DMS79 treated with DMSO at 0.1 percent for 48 hours (cell line): ENCODE results near the gene UBE2E3.
A peak's percentile ranks its signal among the peaks of the same experiment; 100 is the strongest.
"Not testable (repeated sequence)": the region's sequence is repeated elsewhere in the genome, so short reads cannot be mapped to it uniquely, and the experiment has no call there.

Experiments
- DNase-seq: peaks from one replicate; lab custom pipeline; 2025; lab: John Stamatoyannopoulos, UW

The UBE2E3 gene

DNA sequence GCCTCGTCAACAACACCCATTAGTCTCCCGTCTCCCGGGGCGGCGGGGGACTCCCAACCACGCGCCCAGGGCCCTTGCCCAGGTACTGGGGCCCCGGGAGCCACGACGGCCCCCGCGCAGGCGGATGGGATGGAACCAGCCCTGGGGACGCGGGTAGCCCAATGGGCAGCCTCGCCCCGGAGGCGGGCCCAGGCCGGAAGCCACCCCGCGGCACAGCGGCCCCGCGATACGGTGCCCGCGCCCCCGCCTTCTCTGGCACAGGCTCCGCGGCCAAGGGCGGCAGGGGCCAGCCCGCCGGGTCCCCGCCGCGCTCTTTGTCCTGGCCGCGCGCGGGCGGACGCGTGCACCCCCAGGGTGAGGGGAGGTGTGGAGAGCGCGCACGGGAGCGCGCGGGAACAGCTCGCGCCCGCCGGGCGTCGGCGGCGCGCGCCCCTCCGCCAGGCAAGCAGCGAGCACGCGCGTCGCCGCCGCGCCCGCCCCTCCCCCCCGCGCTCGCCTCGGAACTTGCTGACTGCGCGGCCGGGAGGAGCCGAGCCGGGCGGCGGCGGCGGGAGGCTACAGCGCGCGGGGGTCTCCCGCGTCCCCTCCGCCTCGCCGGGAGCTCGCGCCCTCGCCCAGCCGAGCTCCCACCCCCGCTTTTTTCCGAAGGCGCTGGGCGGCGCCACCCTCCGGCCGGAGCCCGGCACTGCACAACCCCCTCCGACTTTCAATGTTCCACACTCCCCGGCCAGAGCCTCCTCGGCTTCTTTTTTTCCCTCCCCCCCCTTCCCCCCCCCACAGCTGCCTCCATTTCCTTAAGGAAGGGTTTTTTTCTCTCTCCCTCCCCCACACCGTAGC is at the start of gene UBE2E3:
UBE2E3 (plus strand) TSS at position 500 of the 837 bp plus-strand sequence. CDS start 1,438 bp downstream, outside the sequence.
- DNase-seq: peak; percentile 51

DNA sequence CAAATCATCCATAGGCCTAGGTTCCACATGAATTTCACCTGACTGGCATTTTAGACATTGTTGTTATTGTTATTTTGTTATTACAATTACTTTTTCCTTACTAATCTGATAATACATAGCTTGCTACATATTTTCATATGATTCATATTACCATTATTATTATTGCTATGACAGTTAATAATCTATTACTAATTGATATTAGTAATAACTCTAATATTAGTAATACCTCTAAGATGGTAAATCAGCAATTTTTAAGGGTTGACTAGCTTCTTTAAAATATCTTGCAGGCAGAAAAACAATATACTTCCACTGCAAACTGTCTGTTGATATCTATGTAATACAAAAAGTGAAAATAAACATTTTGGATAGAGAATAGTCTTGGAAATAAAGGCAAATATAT is 48.6 kb upstream of the UBE2E3 start:
- DNase-seq: no peak

DNA sequence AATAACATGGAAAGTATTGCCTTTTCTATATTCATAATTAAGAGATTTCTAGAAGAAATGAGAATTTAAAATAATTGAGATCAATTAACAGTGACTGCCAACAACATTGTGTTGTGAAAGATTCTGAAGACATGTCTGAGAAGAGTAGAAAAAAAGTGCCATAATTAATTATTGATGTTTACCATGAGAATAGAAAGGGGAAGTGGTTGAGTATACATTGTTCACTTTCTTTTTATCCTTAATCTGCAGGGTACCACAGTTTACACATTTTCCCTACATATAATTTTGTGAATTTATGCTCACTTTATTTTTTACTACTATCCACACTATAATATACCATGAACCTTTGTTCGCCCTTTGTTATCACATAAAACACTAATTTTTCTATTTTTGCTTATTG is 47.1 kb upstream of the UBE2E3 start:
- DNase-seq: no peak

DNA sequence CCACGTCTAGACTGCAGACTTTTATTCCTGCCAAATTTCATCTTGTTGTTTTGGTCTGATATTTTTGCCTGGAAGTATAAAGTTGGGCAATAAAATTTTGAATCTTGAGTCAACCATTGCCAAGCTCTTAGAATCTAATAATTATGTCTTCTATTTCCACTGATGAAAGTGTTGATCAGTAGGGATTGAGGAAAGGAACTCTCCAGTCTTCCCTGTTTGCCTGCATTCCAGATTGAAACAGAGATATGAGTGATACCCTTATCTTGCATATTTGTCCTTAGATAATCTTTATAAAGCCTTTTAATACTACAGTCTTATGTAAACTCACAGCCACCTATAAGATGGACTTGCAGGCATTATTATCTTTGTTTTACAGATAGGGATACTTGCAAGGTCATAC is 45.5 kb upstream of the UBE2E3 start:
- DNase-seq: no peak

DNA sequence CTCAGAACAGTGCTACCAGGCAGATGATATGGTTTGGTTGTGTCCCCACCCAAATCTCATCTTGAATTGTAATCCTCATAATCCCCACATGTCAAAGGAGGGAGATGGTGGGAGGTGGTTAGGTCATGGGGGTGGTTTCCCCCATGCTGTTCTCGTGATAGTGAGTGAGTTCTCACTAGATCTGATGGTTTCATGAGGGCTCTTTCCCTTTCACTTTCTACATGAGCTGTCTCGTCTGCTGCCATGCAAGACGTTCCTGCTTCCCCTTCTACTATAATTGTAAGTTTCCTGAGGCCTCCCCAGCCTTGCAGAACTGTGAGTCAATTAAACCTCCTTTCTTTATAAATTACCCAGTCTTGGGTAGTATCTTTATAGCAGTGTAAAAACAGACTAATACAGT is 42.9 kb upstream of the UBE2E3 start:
- DNase-seq: not testable (repeated sequence)

DNA sequence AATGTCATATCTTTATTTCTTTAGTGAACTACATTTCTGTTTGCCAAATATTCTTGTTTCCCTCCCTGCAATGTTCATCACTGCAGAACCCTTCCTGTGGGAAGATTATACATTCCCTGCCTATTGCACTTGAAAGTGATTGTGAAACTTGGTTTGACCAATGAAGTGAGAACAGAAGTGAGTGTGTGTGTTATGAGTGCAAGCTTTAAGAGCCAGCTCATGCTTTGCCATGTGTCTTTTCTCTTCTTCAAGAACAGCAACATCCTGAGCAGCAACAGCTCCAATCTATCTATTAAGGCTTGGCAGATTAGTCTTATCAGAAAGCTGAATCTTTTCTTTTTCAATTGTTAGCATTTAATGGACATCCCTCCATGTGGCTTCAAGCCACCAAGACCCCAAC is 42.0 kb upstream of the UBE2E3 start:
- DNase-seq: no peak

DNA sequence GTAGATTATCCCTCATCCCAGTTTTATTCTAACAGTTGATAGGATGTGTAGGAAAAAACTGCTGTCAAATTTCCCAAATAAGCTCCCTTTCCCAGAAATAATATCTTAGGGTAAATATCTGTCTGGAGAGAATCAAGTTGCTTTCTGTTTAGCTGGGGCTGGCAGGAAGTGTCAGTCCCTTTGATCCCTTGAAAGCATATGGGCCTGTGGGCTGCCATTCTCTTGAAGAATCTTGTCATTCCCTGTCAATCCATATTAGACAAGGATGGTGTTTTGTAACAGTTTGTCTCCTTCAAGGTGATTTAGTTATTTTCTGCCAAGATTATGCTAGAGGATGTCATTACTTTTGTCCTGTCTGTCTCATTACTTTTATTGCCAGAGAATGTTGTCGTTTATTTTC is 37.1 kb upstream of the UBE2E3 start:
- no peak for DNase-seq

DNA sequence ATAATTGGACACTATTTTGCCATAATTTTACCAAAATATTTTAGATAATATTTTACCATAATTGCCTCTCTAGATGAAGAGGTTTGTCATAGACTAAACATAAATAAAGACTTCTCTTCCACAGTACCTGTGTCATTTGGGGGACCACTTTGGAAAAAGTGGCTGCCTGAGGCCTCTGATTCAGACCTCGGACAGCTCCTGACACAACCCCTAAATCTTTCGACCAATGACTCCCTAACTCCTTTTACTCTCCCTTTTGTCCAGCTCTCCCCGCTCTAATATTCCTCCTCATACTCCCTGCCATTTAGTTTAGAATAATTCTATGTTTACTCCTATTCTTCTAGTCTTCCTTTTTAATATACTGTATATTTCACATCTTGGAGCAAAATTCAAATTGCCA is 36.0 kb upstream of the UBE2E3 start:
- no peak for DNase-seq

DNA sequence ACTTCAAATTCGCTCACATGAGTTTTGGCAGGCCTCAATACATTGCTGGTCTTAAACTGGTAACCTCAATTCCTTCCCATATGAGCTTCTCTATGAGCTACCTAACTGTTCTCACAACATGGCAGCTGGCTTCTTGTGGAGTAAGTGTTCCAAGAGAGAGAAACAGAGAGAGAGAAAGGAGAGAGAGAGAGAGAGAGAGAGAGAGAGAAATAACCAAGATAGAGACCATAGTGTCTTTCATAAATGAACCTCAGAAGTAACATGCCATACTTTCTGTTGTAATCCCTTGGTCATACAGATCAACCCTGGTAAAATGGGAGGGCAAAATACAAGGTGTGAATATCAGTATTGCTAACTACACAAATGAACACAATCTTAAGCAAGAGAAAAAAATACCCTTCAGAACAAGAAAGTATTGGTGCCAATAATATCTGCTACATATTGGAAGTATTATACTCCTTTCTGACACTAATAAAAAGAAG is 33.2 kb upstream of the UBE2E3 start:
- DNase-seq: no peak

DNA sequence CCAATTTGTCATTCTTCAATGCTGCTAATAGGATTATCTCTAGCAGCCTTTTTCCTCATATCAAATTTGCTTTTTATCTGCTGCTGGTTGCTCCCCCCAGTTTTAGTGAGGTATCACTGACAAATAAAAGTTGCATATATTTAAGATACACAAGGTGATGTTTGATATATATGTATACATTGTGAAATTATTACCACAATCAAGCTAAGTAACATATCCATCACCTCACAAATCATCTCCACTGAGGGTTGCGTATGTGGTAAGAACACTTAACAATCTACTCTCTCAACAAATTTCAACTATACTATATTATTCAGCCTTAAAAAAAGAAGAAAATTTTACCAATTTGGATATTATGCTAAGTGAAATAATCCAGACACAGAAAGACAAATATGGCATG is 30.5 kb upstream of the UBE2E3 start:
- DNase-seq: no peak

DNA sequence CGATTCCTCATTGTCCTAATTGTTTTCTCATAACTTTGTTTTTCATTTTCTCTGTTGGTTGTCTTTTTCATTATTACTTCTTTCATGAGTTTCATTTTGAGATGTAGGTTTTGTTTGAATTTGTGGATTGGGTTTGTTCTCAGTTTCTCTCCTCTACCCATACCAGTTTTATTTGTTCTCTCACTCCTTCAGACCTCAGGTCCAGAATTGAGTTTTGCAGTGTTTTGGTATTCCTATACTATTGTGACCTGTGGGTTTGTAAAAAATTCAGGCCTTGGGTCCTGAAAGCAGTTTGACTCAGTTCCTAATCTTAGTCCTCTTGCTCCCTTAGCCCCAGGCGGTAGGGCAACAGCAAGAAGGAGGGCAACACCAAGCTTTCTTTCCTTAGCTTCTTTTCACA is 28.3 kb upstream of the UBE2E3 start:
- DNase-seq: no peak

DNA sequence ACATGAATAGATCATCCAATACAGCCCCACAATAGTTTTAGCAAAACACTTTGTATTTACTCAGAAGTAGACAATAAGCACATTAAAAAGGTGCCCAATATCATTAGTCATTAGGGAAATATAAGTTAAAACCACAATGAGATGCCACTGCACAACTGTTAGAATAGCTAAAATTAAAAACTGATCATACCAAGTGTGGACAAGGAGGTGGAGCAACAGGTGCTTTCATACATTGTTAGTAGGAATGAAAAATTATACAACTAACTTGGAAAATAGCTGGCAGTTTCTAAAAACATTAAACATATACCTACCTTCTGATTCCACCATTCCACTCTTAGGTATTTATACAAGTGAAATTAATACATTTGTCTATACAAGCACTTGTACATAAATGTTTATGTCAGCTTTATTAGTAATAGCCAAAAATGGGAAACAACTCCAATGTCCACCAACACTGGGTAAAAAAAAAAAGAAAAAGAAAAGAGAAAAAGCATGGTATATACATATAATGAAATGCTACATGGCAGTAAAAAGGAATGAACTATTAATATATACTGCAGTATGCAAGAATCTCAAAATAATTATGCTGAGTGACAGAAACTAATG is 27.6 kb upstream of the UBE2E3 start:
- no peak for DNase-seq

DNA sequence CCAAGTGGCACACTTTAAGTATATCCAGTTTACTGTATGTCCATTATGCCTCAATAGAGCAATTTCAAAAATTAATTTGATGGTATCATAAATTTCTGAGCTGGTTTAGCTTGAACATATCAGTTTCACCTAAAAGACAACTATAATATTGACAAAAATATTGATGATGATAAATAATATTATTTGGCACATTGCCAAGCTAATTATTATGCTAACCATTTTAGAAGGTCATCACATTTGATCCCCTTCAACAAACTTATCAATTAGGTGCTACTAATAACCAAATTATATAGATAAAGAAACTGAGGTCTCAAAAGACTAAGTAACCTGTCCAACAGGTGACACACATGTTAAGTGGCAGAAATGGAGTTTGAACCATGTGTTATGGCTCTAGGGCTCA is 26.9 kb upstream of the UBE2E3 start:
- DNase-seq: no peak

DNA sequence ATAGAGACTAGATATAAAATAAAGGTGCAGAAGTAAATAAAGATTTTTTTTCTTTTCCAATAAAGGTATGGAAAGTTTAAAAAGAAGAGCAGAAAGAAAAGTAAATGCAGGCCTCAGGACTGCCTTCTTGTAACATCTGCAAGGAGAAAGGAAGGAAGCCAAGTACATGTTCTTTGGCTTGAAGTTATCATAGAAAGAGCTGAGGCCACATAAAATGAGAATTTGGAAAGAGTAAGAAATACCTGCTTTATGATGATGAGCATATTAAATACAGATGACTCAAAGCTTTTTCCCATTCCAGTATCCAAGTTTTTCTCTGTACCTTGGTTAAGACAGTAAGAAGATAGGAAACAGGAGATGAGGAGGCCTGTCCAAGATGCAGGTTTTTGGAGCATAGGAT is 25.3 kb upstream of the UBE2E3 start:
- DNase-seq: no peak

DNA sequence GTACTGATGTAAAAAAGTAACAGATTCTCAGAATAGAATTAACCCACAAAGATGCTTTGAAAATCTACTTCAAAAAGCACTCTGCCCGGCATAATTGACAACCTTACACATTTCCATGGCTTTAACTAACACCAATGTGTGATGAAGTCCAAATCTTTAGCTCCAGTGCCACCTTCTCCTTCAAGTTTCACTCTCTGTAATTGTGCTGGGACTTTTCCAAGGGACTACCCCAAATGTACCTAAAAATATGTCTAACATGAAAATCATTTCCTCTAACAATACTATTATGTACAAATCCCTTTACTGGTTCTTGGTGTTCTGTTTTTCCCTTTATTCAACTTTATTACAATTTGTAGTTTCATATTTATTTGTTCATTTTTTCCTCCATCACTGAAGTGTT is 20.6 kb upstream of the UBE2E3 start:
- no peak for DNase-seq

DNA sequence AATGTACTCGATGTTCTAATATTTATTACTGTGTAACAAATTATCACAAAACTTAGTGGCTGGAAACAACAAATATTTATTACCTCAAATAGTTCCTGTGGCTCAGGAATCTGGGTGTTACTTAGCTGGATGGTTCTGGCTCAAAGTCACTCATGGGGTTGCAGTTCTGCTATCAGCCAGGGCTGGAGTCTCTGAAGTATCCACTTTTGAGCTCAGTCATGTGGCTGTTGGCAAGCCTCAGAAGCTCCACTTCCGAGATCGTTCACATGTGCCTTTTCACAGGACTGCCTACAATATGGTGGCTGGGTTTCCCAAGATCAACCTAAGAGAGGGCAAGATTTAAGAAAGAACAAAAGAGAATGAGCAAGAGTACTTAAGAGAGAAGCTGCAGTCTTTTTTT is 19.4 kb upstream of the UBE2E3 start:
- no peak for DNase-seq

DNA sequence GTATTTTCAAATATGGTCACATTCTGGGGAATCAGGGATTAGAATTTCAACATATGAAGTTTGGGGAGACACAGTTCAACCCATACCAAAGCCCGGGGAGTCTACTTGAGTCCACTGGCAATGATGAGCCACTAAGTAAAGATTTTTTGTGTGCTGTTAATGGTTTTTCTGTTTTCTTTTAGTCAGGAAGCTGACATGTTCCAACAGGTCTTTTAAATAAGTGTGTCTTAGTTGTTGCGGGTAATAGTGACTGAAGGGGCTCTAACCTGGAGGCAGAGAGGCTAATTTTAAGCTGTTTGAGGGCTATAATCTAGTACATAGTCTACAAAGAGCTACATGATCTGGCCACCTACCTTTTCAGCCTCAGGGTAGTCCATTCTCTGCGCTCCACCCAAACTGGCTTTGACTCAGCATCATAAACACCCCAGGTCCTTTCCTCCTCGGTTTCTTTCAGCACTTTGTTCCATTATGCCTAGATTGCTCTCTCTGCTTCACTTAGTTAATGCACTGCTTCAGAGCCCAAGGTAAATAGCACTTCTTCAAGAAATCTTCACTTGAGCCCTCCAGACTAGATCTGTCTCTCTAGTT is 17.6 kb upstream of the UBE2E3 start:
- peak; percentile 96 for DNase-seq

DNA sequence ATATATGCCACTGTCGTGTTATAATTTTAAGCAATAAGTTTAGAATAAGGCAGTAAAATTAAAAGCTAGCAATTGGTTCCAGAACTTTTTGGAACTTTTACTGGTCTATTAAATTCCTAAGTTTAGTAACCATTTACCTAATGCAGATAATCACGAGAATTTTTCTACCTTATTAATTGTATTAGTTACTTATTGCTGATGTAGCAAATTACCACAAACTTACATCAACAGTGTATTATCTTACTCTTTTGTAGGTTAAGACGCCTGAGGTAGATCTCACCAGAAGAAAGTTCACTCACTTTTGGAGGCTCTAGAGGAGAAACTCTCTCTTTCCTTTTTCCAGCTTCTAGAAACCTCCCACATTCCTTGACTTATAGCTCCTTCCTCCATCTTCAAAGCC is 14.0 kb upstream of the UBE2E3 start:
- DNase-seq: no peak

DNA sequence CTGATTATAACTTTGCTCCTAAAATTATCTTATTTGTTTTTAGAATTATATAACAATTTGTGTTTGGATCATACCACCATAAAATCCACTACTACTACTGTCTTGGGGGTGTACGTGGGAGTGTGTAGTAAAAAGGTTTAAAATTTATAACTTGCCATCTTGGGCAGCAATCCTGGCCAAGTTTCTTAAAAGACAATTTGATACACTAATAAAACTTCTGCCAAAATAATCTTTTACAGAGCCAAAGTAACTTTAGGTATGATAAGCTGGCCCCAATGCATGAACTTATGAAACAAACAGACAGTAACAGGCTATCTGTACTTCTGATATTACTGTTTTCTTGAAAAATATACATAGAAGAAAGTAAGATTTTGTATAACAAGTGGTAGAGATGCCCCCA is 11.3 kb upstream of the UBE2E3 start:
- DNase-seq: no peak

DNA sequence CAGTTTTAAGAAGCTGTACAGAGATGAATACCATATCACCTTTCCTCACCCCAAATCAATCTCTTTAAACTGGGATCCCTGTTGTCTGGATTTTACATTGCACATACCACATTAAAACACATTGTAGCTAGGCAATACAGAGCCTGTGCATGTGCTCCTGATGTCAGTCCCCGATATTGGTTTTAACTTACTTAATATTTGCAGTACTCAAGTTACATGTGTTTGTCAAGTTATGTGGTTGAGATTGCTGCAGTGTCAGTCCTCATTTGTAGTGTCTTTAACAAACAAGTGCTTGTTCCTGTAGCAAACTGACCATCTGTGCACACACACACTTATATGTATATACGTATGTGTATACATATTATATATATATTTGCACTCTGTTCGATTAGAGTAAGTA is 10.4 kb upstream of the UBE2E3 start:
- DNase-seq: no peak

DNA sequence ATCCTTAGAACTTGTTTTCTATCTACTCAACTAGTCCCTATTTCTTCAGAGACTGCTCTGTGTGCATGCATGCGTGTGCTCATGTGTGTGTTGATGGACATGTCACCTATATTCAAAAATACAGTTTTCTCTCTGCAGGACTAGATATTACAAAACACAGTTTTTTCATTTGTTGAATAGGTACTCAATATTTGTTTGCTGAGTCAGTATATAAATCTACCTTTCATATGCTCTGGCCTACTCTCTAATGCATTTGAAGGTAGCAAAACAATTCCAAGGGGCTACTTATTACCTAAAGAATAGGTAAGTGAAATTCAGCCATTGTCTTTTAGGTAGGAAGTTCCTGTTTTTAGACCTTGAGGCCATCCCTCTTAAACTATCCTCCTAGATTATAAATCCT is 8.6 kb upstream of the UBE2E3 start:
- no peak for DNase-seq

DNA sequence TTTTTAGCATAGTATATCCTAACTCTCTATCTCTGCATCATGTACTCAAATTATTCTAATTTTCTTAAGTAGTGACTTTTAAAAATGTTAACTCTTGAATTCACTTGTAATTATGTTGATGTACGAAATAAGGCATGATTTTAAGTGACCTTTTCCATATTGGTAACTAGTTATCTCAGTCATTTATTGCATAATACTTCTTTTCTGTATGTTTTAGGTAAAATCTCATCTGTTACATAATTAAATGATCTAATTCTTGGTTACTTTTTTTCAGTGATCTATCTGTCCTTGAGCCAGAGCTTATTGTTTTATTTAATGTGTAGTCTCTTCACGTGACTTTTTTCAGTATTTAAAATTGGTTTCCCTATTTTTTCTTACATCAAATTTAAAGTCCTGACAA is 4.8 kb upstream of the UBE2E3 start:
- DNase-seq: no peak
